CD8-positive, alpha-beta memory T cell (primary cell): ENCODE data around the gene ETS1. TPM values are rescaled to one million over a fixed set of nuclear protein-coding genes. Genes with fewer than 3 reads are reported as not detected.
A peak's percentile ranks its signal among the peaks of the same experiment; 100 is the strongest.

ENCODE experiments used
- CTCF ChIA-PET: fragments of 350-600 bp; sonication (Branson Sonifier 250); formaldehyde crosslinking; loops from one replicate; lab custom pipeline; 2021; ENCODE audit warnings: antibody characterized with exemption; lab: Charles Lee
- POLR2A ChIA-PET: fragments of 350-600 bp; sonication (Branson Sonifier 250); formaldehyde crosslinking; loops from one replicate; lab custom pipeline; 2021; ENCODE audit warnings: antibody characterized with exemption; lab: Charles Lee
- DNase-seq, 5 donors: peaks; one replicate each; pipeline versions ENCODE4 v3.0.0 to v3.0.0-alpha.2; 2020 to 2022; ENCODE audit warnings: mixed read lengths in 1 of 5
- H3K27ac ChIP-seq: one replicate; pipeline ENCODE4 v1.7.0; 2013; ENCODE audit warnings: low read depth, mild to moderate bottlenecking, low read length, moderate library complexity
- H3K27me3 ChIP-seq: 2 replicates; pipeline ENCODE4 v1.7.0; 2013; ENCODE audit warnings: low read length, mild to moderate bottlenecking; ENCODE audit not compliant: insufficient read depth, poor library complexity, severe bottlenecking
- H3K36me3 ChIP-seq: 2 replicates; pipeline ENCODE4 v1.7.0; 2013; ENCODE audit warnings: mild to moderate bottlenecking, low read length, moderate library complexity; ENCODE audit not compliant: insufficient read depth
- H3K4me1 ChIP-seq: 2 replicates; pipeline ENCODE4 v1.7.0; 2013; ENCODE audit warnings: mild to moderate bottlenecking, low read length, moderate library complexity; ENCODE audit not compliant: insufficient read depth
- H3K4me3 ChIP-seq: 2 replicates; pipeline ENCODE4 v1.7.0; 2013; ENCODE audit warnings: mild to moderate bottlenecking, low read length
- H3K9me3 ChIP-seq: 2 replicates; pipeline ENCODE4 v1.7.0; 2013; ENCODE audit warnings: mild to moderate bottlenecking, low read length
- H3K27ac Mint-ChIP-seq, 8 donors: one replicate each; pipeline ENCODE4 v1.8.0; 2020 to 2021; ENCODE audit warnings: mixed read lengths in 8 of 8, mild to moderate bottlenecking in 6 of 8, inconsistent platforms in 3 of 8, moderate library complexity in 3 of 8
- H3K27me3 Mint-ChIP-seq, 2 donors: one replicate each; pipeline ENCODE4 v1.8.0; 2020 to 2021; ENCODE audit warnings: mixed read lengths in 2 of 2, mild to moderate bottlenecking in 1 of 2, moderate library complexity in 1 of 2
- H3K36me3 Mint-ChIP-seq, 3 donors: one replicate each; pipeline ENCODE4 v1.8.0; 2020 to 2021; ENCODE audit warnings: mixed read lengths in 3 of 3, inconsistent platforms in 1 of 3, mild to moderate bottlenecking in 1 of 3
- H3K4me1 Mint-ChIP-seq, 3 donors: one replicate each; pipeline ENCODE4 v1.8.0; 2020 to 2021; ENCODE audit warnings: mixed read lengths in 3 of 3, inconsistent platforms in 1 of 3, mild to moderate bottlenecking in 1 of 3
- H3K4me3 Mint-ChIP-seq, 7 donors: one replicate each; pipeline ENCODE4 v1.8.0; 2020 to 2021; ENCODE audit warnings: mixed read lengths in 7 of 7, mild to moderate bottlenecking in 6 of 7, moderate library complexity in 4 of 7, inconsistent platforms in 2 of 7
- H3K9me3 Mint-ChIP-seq, 5 donors: one replicate each; pipeline ENCODE4 v1.8.0; 2020 to 2022; ENCODE audit warnings: mixed read lengths in 5 of 5, mild to moderate bottlenecking in 3 of 5, moderate library complexity in 2 of 5, inconsistent platforms in 1 of 5
- polyA plus RNA-seq: library from polyadenylated mRNA; unstranded; fragments of 300-500 nt; fragmentation: Illumina TruSeq; gene quantifications from one replicate; pipeline ENCODE4 v1.2.3, GENCODE V29; 2021
- total RNA-seq, 2 experiments: library from RNA; stranded (reverse); gene quantifications; one replicate each; pipeline ENCODE4 v1.2.3, GENCODE V29; 2021

The ETS1 gene
- total and polyA plus RNA-seq, 3 experiments from 2014 or later, result 386 to 411 (median 405) TPM

DNA sequence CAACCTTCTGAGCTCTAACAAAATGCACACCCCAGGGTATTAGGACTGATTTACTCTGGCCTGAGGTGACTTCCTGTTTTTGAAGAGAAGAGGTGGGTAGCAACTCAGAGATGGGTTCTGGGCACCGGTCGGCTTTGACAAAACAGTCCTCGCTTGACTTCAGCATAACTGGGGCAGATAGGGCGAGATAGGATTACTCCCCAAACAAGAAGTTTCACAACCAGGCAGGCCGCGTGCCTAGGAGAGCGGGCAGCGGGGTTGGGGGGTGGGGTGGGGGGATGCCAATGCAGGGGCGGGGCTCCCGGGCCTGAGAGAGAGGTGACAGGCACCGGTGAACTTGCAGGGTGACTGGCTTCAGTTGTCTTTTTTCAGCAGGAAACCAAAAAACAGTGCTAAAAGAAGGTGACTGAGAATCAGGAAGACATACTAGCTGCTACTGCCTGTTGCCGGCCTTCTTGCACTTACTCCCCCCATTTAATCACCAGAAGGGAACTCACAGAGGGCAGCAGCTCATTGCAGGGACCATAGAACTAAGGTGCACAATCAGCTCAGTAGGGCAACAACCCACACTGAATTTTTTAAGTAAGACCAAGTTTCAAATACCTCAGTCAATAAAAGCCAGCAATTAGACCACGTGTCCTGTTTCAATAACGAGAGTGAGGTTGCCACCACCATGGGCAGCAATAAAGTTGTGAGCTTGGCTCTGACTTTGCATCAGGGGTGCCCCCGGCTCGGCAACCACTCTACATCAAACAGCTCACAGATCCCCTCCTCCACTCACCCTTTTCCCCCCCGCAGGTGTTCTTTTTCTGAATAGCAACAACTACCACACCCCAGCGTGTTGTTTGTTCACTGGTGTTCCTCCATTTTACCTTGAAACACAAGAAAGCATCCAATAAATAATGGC lies 37.2 kb upstream of the ETS1 start:
- ChIA-PET POLR2A (interaction anchor here (0.5 to 3.6 kb wide), 21 partner anchors 8 to 452 kb away, joined by 3 to 40 read pairs (median 5); no protein-coding TSS in a partner anchor), CTCF (interaction anchor here (0.7 to 3.9 kb wide), 17 partner anchors 8 to 467 kb away, joined by 3 to 39 read pairs (median 3); no protein-coding TSS in a partner anchor)
- H3K4me1 Mint-ChIP-seq, result peaks cover 90 to 100% (median 99%) of the 10 kb centered on the region in 3 donors
- no peaks in the 10 kb centered on the region for H3K9me3 Mint-ChIP-seq
- Histone ChIP-seq H3K4me1 (peaks cover 67% of the 10 kb centered on the region), H3K4me3 (peak overlapping the region; percentile 44), H3K36me3 (no peaks in the 10 kb centered on the region), H3K27ac (peak overlapping the region; percentile 59), H3K9me3 (no peaks in the 10 kb centered on the region), H3K27me3 (no peaks in the 10 kb centered on the region)
- peak overlapping the region; percentile 75 to 88 (median 77) for H3K4me3 Mint-ChIP-seq
- no peaks in the 10 kb centered on the region for H3K36me3 Mint-ChIP-seq
- DNase-seq, result peak; percentile 55 to 87 (median 71)
- H3K27ac Mint-ChIP-seq, result peak overlapping the region; percentile 93 to 99 (median 98)
- H3K27me3 Mint-ChIP-seq, result peaks cover 0 to 2% of the 10 kb centered on the region in 2 donors

DNA sequence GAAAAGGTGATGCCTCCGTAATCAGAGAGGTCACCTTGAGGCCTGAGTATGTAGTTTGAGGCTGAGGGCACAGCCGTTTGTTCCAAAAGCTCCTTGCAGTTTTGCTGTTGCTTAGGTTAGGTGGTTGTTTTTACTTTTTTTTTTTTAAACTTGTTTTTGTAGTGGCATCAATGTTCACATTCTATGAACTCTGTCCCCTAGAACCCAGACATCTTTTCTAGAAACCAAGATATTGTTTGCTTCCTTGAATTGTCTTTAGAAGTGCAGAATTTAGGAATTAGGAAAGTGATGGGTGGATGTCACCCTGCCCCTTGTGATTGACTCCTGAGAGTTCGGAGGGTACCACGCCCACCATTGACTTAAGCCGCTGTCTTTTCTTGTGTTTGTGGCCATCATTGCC lies 35.7 kb upstream of the ETS1 start:
- POLR2A ChIA-PET, result interaction anchor here (1.2 to 3.6 kb wide), 5 partner anchors 12 to 321 kb away, joined by 3 to 40 read pairs (median 9); no protein-coding TSS in a partner anchor
- peaks cover 0 to 2% of the 10 kb centered on the region in 2 donors for H3K27me3 Mint-ChIP-seq

DNA sequence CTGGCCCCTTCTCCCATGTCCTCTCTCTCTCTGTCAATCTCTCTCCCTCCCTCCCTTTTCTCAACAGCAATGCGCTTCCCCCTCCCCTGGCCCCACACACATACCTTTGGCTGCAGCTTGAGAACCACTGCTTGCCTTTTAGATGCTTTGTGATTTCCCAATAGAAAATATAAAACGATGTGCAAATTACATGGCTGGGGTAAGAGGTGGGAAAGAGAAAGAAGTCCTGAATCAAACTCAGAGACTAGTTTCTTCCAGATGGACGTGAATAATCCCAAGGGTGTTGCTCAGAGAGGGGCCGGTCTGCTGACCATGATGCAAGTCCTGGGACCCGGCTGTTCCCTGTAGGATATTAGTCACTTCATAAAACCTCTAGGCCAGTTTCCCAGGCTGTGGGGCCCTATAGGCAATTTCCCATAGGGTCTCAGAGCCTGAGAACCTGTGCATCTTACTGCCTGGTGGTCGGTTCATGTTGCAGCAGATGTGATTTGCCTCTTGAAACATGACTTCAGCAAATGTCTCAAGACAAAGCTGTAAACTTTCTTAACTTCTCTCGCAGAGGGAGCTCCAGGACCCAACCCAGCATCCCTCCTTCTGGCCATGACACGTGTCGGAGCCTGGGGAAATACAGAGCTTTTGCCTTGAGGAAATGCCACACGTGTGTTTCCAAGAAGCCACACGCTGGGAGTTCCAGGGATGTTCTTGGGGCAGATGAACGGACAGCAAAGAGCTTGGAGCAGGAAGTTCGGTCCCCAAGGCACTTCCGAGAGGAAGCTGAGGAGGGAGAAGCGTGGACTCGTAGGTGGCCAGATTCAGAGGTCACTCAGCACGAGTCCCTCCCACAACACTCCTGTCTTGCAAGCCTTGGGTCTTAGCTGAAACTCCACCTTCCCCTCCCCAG lies 34.5 kb upstream of the ETS1 start:
- H3K27me3 Mint-ChIP-seq, result peaks cover 0 to 2% of the 10 kb centered on the region in 2 donors
- H3K27ac ChIP-seq, result no peak overlapping the region
- no peak overlapping the region for H3K4me3 ChIP-seq
- DNase-seq, result no peak
- H3K4me3 Mint-ChIP-seq, result no peak overlapping the region
- H3K27ac Mint-ChIP-seq, result peak overlapping the region; percentile 63 to 98 (median 95)
- no peaks in the 10 kb centered on the region for H3K9me3 ChIP-seq
- peaks cover 79 to 85% (median 82%) of the 10 kb centered on the region in 3 donors for H3K4me1 Mint-ChIP-seq
- H3K9me3 Mint-ChIP-seq, result no peaks in the 10 kb centered on the region
- peaks cover 40% of the 10 kb centered on the region for H3K4me1 ChIP-seq
- no peaks in the 10 kb centered on the region for H3K36me3 Mint-ChIP-seq
- ChIA-PET POLR2A (interaction anchor here (0.6 to 3.6 kb wide), 4 partner anchors 8 to 208 kb away, joined by 3 to 16 read pairs (median 4); no protein-coding TSS in a partner anchor), CTCF (interaction anchor here (0.7 to 3.9 kb wide), 4 partner anchors 9 to 332 kb away, joined by 3 to 39 read pairs (median 4); no protein-coding TSS in a partner anchor)
- no peaks in the 10 kb centered on the region for H3K36me3 ChIP-seq
- no peaks in the 10 kb centered on the region for H3K27me3 ChIP-seq

More for the DNA sequence above, 35.7 kb upstream of the ETS1 start:
- no peak overlapping the region for H3K27ac ChIP-seq
- no peaks in the 10 kb centered on the region for H3K27me3 ChIP-seq
- no peak for DNase-seq
- no peaks in the 10 kb centered on the region for H3K36me3 ChIP-seq
- Mint-ChIP-seq H3K36me3 (no peaks in the 10 kb centered on the region), H3K4me1 (peaks cover 87 to 98% (median 94%) of the 10 kb centered on the region in 3 donors), H3K9me3 (no peaks in the 10 kb centered on the region), H3K27ac (peak overlapping the region; percentile 38 to 98 (median 98)), H3K4me3 (peak overlapping the region in 2 of 7 donors; percentile 12 to 15)
- CTCF ChIA-PET, result interaction anchor here (0.9 to 3.9 kb wide), 4 partner anchors 9 to 333 kb away, joined by 3 to 39 read pairs (median 12); no protein-coding TSS in a partner anchor
- peaks cover 52% of the 10 kb centered on the region for H3K4me1 ChIP-seq
- H3K4me3 ChIP-seq, result no peak overlapping the region
- H3K9me3 ChIP-seq, result no peaks in the 10 kb centered on the region

DNA sequence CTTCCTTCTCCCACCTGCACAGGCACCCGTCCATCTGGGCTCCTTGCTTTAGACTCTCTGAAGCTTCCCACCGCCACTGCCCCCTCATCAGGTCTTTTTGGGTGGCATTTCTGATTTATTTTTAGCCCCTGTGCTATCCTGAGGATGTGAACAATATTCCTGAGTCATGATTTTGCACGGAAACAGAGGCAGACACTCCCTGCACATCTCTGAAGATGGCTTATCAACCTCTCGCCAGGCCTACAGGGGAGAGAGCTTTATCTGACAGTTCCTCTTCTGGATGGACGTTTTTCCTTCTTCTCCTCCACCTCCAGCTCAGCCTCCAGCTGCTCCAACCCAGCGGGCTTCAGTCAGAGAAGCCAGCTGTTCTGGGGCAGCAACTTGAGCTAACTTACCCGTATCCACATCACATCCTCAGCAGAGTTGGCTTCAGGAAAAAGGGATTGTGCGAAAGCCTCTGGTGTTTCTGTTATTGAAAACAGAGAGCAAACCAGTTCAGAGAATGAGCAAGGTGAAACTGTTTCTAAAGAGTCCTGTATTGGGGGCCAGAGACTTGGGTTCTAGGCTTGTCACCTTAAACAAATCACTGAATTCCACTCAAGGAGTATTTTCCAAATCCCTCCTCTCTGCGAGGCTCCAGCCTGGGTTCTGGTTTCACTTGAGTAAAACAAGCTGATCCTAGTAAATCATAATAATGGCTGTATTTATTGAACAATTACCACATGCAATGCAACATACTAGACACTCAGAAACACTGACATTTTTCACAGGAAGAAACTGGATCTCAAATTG lies 33.1 kb upstream of the ETS1 start:
- peaks cover 0 to 2% of the 10 kb centered on the region in 2 donors for H3K27me3 Mint-ChIP-seq
- H3K4me1 Mint-ChIP-seq, result peaks cover 66 to 72% (median 68%) of the 10 kb centered on the region in 3 donors
- peak overlapping the region; percentile 20 to 98 (median 78) for H3K27ac Mint-ChIP-seq
- POLR2A ChIA-PET, result interaction anchor here (0.5 to 0.6 kb wide), 2 partner anchors 77 to 583 kb away, joined by 4 to 7 read pairs; no protein-coding TSS in a partner anchor
- Histone ChIP-seq H3K36me3 (no peaks in the 10 kb centered on the region), H3K4me1 (peaks cover 26% of the 10 kb centered on the region), H3K9me3 (no peaks in the 10 kb centered on the region), H3K27me3 (no peaks in the 10 kb centered on the region), H3K4me3 (no peak overlapping the region), H3K27ac (no peak overlapping the region)
- CTCF ChIA-PET, result interaction anchor here (1.0 to 1.7 kb wide), 3 partner anchors 302 to 448 kb away, joined by 3 to 4 read pairs (median 3); no protein-coding TSS in a partner anchor
- no peaks in the 10 kb centered on the region for H3K36me3 Mint-ChIP-seq
- H3K9me3 Mint-ChIP-seq, result no peaks in the 10 kb centered on the region
- H3K4me3 Mint-ChIP-seq, result no peak overlapping the region
- no peak for DNase-seq

DNA sequence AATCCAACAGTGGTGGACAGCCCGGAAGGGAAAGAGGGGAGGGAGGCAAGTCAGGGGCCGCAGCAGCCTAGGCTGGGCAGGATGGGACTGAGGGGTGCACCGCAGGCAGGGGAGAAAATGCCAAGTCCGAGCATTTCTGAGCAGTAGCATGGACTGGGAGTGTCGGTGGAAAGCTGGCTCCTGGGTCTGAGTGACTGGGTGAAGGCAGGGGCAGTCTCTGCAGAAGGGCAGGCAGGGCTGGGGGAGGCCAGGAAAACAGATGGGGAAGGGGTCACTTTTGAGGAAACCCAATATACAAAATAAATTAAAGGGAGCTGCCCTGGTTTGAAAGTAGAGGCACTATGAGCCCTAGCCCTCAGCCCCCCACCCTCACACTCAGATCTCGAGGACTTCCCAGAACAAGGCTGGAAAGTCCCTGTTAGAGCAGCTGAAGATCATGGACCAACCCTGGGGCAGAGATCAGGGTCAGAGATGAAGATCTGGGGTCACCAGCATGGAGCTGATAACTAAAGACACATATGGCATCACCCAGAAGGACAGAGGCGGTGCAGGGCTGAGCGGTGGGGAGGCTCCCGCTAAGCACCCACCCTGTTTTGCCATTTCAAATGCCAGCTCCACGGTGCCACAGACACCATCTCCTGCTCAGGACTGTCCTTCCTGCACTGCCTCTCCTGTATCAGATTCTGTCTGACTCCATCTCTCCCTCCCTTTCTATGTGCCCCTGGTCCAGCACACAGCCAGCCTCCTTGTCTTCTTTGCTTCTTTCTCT lies 32.4 kb upstream of the ETS1 start:
- Histone ChIP-seq H3K36me3 (no peaks in the 10 kb centered on the region), H3K27ac (no peak overlapping the region), H3K4me3 (no peak overlapping the region), H3K4me1 (peaks cover 19% of the 10 kb centered on the region), H3K27me3 (no peaks in the 10 kb centered on the region), H3K9me3 (no peaks in the 10 kb centered on the region)
- peak overlapping the region; percentile 9 to 89 (median 67) for H3K27ac Mint-ChIP-seq
- H3K4me3 Mint-ChIP-seq, result no peak overlapping the region
- H3K4me1 Mint-ChIP-seq, result peaks cover 59 to 66% (median 64%) of the 10 kb centered on the region in 3 donors
- ChIA-PET CTCF (interaction anchor here (1.1 kb wide), 1 partner anchor 301 kb away, joined by 3 read pairs; no protein-coding TSS in a partner anchor), POLR2A (interaction anchor here (0.5 to 1.0 kb wide), 3 partner anchors 9 to 582 kb away, joined by 3 to 7 read pairs (median 4); no protein-coding TSS in a partner anchor)
- H3K36me3 Mint-ChIP-seq, result no peaks in the 10 kb centered on the region
- H3K27me3 Mint-ChIP-seq, result peaks cover 0 to 2% of the 10 kb centered on the region in 2 donors
- no peaks in the 10 kb centered on the region for H3K9me3 Mint-ChIP-seq
- DNase-seq, result no peak

DNA sequence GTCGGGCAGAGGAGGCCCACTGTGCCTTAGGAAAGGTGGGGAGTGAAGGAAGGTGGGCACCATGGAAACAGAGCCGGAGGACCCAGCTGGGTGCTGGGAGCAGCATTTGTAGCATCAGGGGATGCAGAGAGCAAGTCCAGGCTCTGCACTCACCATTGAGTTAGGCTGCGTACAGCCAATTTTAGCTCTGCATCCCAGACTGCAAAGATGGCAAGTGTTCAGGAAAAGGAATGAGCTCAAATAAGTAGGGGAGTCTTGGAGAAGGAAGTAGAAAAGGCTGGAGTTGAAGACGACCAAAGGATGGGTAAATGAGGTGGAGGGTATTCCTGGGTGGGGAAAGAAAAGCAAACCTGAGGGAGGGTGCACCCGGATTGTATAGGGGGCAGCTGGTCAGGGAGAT lies 31.6 kb upstream of the ETS1 start:
- ChIA-PET CTCF (interaction anchor here (1.1 kb wide), 1 partner anchor 12 kb away, joined by 3 read pairs; no protein-coding TSS in a partner anchor), POLR2A (interaction anchor here (1.0 kb wide), 1 partner anchor 8 kb away, joined by 3 read pairs; no protein-coding TSS in a partner anchor)
- H3K27me3 Mint-ChIP-seq, result peaks cover 0 to 2% of the 10 kb centered on the region in 2 donors
- DNase-seq, result no peak
- no peaks in the 10 kb centered on the region for H3K36me3 ChIP-seq
- no peaks in the 10 kb centered on the region for H3K9me3 ChIP-seq
- H3K27ac Mint-ChIP-seq, result peak overlapping the region in 5 of 8 donors; percentile 1 to 71 (median 58)
- H3K9me3 Mint-ChIP-seq, result no peaks in the 10 kb centered on the region
- H3K4me3 ChIP-seq, result no peak overlapping the region
- no peak overlapping the region for H3K27ac ChIP-seq
- H3K36me3 Mint-ChIP-seq, result no peaks in the 10 kb centered on the region
- H3K27me3 ChIP-seq, result no peaks in the 10 kb centered on the region
- peaks cover 13% of the 10 kb centered on the region for H3K4me1 ChIP-seq
- no peak overlapping the region for H3K4me3 Mint-ChIP-seq
- peaks cover 54 to 61% (median 57%) of the 10 kb centered on the region in 3 donors for H3K4me1 Mint-ChIP-seq
